ENCODE measurements around the gene NRXN3.

Gene NRXN3

DNA sequence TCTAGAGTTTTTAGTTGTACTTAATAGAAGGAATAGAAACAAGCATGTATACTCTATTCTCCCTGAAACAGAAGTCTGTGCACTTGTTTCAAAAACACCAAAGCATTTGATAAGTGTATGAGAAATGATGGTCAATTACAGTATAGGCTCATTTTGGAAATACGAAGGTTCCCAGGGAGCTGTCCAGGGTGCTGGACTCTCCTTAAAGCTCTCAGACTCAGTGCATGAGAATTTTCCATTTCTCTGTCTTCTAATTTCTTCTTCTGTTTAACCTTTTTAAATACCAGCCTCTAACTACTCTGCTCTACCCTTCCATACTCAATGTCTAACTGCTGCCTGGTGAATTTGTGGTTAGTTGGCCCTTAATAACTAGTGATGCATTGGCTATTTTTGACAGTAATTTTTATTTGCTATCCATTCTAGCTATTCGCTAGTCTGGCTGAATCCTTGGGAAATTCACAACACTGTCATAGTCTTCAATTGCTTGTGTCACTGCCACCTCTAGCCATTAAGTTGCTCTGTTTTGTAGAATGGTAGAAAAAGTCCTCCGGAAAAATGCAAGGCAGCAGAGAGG is 229.2 kb downstream of the NRXN3 start:
- no peak overlapping the region for H3K9ac ChIP-seq (ENCODE audit: low read length)
- no peak overlapping the region for H3K4me2 ChIP-seq (ENCODE audit: low read length)
- no peaks in the 10 kb centered on the region for H3K9me2 ChIP-seq (ENCODE audit: low read depth, low read length)
- H3F3A ChIP-seq (ENCODE audit: insufficient read depth, low read length): no peaks in the 10 kb centered on the region
- no peaks in the 10 kb centered on the region for H3K36me3 ChIP-seq (ENCODE audit: insufficient read depth, low read length)
- no peak overlapping the region for H3K4me3 ChIP-seq (ENCODE audit: low read depth, low read length, poor library complexity, severe bottlenecking)
- H4K20me1 ChIP-seq (ENCODE audit: insufficient read depth, low read length): no peaks in the 10 kb centered on the region
- H2AFZ ChIP-seq (ENCODE audit: low read length): no peak overlapping the region
- no peak for TF ChIP-seq EZH2 (IDR thresholded peaks at IDR 0.05; ENCODE audit: borderline replicate concordance, low read length)
- no peak for TF ChIP-seq CTCF (IDR thresholded peaks at IDR 0.05; ENCODE audit: low read length)
- H3K4me1 ChIP-seq (ENCODE audit: insufficient read depth, low read length, severe bottlenecking): no peaks in the 10 kb centered on the region
- no peaks in the 10 kb centered on the region for H3K27me3 ChIP-seq (ENCODE audit: insufficient read depth, low read length)
- no peak overlapping the region for H3K27ac ChIP-seq (ENCODE audit: low read depth, low read length, poor library complexity, severe bottlenecking)
- H3K79me2 ChIP-seq (ENCODE audit: insufficient read depth, low read length): no peaks in the 10 kb centered on the region
- no peaks in the 10 kb centered on the region for H3K9me3 ChIP-seq (ENCODE audit: low read length)

DNA sequence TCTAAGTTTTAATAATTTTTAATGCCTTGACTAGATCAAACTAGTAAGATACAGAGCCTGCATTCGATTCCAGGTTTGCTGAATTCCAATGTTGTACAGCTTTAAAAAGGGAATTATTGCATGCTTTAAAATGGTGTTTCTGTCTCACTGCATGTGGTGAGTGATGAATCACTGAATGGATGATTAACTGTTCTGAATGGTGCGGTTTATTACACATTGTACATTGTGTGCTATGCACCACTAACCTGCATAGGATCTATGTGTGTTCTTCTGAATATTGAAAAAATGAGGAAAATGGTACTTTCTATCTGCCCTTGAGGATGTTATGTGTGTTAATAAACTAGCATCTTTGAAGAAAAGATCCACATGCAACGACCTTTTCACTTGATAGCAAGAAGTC is 231.7 kb downstream of the NRXN3 start:
- Histone ChIP-seq H3F3A (ENCODE audit: insufficient read depth, low read length) (no peaks in the 10 kb centered on the region), H3K27me3 (ENCODE audit: insufficient read depth, low read length) (no peaks in the 10 kb centered on the region), H4K20me1 (ENCODE audit: insufficient read depth, low read length) (no peaks in the 10 kb centered on the region), H3K9me3 (ENCODE audit: low read length) (no peaks in the 10 kb centered on the region), H3K27ac (ENCODE audit: low read depth, low read length, poor library complexity, severe bottlenecking) (no peak overlapping the region), H3K4me1 (ENCODE audit: insufficient read depth, low read length, severe bottlenecking) (no peaks in the 10 kb centered on the region), H3K79me2 (ENCODE audit: insufficient read depth, low read length) (no peaks in the 10 kb centered on the region), H2AFZ (ENCODE audit: low read length) (no peak overlapping the region), H3K36me3 (ENCODE audit: insufficient read depth, low read length) (no peaks in the 10 kb centered on the region), H3K4me3 (ENCODE audit: low read depth, low read length, poor library complexity, severe bottlenecking) (no peak overlapping the region), H3K9ac (ENCODE audit: low read length) (no peak overlapping the region), H3K9me2 (ENCODE audit: low read depth, low read length) (no peaks in the 10 kb centered on the region), H3K4me2 (ENCODE audit: low read length) (no peak overlapping the region)
- TF ChIP-seq EZH2 (IDR thresholded peaks at IDR 0.05; ENCODE audit: borderline replicate concordance, low read length) (no peak), CTCF (IDR thresholded peaks at IDR 0.05; ENCODE audit: low read length) (no peak)

DNA sequence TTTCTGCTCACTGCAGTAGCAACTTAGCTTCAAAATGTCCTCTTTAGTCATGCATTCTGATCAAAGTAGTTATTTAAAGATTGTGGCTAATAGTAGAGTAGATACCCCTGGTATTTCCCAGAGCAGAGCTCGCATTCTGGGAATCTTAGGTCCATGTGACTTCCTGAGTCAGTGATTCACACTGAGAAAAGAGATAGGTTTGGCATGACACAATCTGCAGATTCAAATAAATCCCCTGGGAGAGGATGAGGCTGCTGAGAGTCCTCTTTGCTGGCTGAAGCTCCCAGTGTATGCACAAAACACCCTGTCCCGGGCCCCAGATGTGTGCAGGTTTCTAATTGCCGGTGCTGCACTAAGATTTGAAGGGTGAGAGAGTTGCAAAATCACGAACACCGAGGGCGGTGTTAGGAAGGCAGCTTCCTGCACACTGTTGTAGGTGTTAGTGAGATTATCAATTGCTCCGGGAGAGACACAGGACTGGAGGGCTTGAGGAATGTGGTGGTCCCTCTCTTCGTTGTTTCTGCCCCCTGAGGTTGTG is 233.2 kb downstream of the NRXN3 start:
- Histone ChIP-seq H3K36me3 (ENCODE audit: insufficient read depth, low read length) (no peaks in the 10 kb centered on the region), H3K27me3 (ENCODE audit: insufficient read depth, low read length) (no peaks in the 10 kb centered on the region), H3K4me1 (ENCODE audit: insufficient read depth, low read length, severe bottlenecking) (no peaks in the 10 kb centered on the region), H3K27ac (ENCODE audit: low read depth, low read length, poor library complexity, severe bottlenecking) (no peak overlapping the region), H2AFZ (ENCODE audit: low read length) (no peak overlapping the region), H3K79me2 (ENCODE audit: insufficient read depth, low read length) (no peaks in the 10 kb centered on the region), H3K9me3 (ENCODE audit: low read length) (no peaks in the 10 kb centered on the region), H3K4me2 (ENCODE audit: low read length) (no peak overlapping the region), H3K9ac (ENCODE audit: low read length) (no peak overlapping the region), H3K9me2 (ENCODE audit: low read depth, low read length) (no peaks in the 10 kb centered on the region), H3F3A (ENCODE audit: insufficient read depth, low read length) (no peaks in the 10 kb centered on the region), H4K20me1 (ENCODE audit: insufficient read depth, low read length) (no peaks in the 10 kb centered on the region), H3K4me3 (ENCODE audit: low read depth, low read length, poor library complexity, severe bottlenecking) (no peak overlapping the region)
- no peak for TF ChIP-seq EZH2 (IDR thresholded peaks at IDR 0.05; ENCODE audit: borderline replicate concordance, low read length)
- TF ChIP-seq CTCF (IDR thresholded peaks at IDR 0.05; ENCODE audit: low read length): no peak

Data from OCI-LY1 (cell line).